HG03045 (cell line): ENCODE results near the gene AP5Z1.

Experiments
- ATAC-seq: cut with Tn5 transposase; IDR thresholded peaks from one replicate; pipeline ENCODE4 v1.9.1; 2021; ENCODE audit warnings: mild to moderate bottlenecking, moderate library complexity; ENCODE audit not compliant: unreplicated experiment

Gene AP5Z1, protein sequence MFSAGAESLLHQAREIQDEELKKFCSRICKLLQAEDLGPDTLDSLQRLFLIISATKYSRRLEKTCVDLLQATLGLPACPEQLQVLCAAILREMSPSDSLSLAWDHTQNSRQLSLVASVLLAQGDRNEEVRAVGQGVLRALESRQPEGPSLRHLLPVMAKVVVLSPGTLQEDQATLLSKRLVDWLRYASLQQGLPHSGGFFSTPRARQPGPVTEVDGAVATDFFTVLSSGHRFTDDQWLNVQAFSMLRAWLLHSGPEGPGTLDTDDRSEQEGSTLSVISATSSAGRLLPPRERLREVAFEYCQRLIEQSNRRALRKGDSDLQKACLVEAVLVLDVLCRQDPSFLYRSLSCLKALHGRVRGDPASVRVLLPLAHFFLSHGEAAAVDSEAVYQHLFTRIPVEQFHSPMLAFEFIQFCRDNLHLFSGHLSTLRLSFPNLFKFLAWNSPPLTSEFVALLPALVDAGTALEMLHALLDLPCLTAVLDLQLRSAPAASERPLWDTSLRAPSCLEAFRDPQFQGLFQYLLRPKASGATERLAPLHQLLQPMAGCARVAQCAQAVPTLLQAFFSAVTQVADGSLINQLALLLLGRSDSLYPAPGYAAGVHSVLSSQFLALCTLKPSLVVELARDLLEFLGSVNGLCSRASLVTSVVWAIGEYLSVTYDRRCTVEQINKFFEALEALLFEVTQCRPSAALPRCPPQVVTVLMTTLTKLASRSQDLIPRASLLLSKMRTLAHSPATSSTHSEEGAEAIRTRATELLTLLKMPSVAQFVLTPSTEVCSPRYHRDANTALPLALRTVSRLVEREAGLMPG

DNA sequence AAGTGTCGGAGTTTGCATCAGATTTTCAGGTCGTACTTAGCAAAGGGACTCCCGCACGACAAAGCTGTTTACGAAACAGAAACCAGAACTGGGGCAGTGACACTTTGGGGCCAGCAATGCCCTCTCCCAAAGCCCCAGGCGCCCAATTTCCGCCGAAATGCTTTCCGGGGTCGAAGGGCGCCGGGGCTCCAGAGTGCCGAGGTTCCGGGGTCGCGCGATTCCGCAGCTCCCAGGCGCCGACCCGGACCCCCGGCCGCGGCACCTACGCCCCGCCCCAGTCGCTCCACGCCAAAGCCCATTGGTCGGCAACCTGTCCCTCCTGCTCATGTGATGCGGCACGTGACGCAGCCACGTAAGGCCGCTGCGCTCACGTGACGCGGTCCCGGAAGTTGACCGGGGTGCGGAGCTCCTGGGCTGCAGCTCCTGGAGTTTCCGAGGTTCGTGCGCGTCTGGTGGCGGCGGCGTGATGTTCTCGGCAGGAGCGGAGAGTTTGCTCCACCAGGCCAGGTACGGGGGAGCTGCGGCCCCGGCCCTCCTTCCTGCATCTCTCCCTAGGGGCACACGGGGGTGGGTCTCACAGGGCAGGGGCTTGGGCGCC is at the start of gene AP5Z1:
AP5Z1 (plus strand) TSS at position 374 of the 598 bp plus-strand sequence; CDS start at position 467, 93 bp downstream.
- peak; percentile 95 for ATAC-seq

DNA sequence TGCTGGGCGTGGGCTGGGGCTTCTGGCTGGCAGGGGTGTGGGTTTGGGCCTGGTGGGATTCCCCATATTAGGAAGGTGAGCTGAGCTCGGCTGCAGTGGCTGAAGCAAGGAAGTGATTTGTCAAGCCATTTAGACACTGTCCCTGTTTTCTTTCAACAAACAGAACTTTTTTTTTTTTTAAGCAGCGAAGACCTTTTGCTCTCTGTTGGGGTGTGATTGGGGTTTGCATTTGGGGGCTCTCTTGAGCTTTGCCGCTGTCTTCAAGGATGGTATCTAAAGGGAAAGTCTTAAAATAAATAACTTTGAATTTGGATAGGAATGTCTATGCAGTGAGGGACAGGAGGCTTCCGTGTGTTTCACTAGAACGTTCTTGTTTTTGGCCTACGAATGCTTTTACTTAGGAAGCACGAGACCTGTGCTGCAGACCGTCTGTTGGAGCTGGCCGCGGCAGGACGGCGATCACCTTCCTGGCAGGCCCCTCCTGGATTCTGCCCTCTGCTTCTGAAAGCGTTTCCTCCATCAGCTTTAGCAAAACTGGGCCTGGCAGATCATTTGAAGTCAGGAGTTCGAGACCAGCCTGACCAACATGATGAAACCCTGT is 49.5 kb upstream of the AP5Z1 start:
- no peak for ATAC-seq

DNA sequence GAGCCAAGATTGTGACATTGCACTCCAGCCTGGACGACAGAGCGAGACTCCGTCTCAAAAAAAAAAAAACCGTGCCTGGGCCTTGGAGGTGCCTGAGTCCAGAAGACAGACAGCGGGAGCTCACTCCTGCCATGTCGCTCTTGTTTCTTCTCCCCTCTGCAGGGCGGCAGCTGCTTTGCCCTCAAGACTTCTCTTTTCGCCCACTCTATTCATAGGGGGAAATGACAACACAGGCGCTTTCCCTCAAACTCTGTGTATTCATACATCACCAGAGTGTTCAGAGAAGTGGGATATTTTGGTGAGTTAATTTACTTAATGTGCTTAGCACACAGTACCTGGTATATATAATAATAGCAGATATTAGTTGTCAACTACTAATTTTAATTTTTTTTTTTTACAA is 48.9 kb upstream of the AP5Z1 start:
- no peak for ATAC-seq

DNA sequence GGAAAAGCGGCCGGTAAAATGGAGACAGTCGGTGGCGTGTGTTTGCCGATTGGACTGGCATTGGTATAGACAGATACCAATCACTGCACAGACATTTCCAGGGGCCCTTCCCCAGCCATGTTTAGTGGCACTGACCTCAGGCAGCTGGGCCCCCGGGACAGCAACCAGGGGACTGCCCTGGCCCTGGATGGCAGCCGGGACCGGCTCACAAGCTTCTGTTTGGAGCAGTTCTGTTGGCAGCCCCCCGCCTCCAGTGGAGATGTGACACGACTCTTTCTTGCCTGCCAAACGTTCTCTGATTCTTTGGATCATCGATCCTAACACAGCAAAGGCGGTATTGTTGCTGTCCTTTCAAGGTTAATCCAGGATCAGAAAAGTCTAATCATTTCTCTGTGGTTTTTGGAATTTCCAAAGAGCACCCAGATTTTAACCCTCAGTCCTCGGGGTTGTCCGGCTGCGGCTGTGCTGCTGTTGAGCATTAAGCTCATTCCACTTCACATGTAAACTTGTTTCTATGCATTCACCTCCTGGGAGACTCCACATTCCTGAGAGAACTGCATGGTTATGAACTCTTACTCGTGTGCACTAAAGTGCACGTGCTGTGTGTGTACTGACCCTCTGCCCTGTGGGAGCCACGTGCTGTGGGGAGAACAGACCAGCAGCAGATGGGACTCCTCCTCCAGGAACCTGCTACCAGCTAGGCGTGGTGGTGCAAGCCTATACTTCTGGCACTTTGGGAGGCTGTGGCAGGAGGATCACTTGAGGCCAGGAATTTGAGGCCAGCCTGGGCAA is 47.3 kb upstream of the AP5Z1 start:
- no peak for ATAC-seq

DNA sequence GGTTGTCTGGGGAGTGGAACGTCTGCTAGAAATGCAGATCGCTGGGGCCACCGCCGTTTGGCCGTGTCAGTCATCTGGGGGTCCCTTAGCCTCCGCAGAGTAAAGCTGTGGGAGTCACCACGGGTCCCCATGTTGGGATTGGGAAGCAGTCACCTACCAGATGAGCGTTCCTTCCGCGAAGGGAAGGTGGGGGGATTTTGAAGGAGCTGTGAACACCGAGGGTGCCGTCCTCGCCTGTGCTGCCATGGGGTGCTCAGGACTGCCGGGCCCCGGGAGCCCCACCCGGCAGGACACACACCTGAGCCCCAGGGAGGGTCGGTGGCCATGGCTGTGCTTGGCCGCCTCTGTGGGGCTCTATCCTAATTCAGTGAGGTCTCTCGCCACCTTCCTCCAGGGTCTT is 46.2 kb upstream of the AP5Z1 start:
- no peak for ATAC-seq

DNA sequence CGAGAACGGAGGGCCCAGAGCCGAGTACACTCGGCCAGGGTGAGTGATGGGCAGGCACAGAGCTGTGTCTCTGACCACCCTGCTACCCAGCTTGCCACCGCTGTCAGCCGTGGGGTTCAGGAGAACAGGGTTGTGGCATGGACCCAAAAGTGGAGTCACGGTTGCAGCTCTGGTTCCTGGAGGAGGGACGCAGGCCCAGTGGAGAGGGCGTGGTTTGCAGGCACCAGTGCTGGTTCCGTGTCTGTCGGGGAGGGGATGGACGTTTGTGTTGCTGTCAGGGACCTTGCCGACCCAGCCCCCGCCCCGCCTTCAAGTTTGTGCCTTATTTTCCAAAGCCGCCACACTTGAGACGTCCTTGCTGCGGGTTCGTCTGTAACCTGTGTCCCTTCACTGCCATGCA is 45.1 kb upstream of the AP5Z1 start:
- ATAC-seq: no peak

DNA sequence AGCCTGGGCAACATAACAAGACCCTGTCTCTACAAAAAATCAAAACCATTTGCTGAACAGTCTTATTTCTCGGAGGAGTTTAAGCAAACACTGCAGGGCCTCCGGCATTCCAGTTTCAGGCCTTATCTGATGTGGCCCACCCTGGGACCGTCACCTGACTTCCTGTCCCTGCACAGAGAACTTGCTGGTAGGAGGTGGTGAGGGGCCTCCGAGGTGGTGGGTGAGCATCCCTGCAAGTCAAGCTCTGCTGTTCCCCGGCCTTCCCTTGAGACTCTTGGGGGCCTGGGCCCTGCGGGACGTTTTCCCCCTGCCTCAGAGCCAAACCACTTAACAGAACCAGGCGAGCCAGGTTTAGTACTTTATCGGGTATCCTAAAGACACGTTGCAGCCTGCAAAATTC is 44.5 kb upstream of the AP5Z1 start:
- ATAC-seq: no peak

DNA sequence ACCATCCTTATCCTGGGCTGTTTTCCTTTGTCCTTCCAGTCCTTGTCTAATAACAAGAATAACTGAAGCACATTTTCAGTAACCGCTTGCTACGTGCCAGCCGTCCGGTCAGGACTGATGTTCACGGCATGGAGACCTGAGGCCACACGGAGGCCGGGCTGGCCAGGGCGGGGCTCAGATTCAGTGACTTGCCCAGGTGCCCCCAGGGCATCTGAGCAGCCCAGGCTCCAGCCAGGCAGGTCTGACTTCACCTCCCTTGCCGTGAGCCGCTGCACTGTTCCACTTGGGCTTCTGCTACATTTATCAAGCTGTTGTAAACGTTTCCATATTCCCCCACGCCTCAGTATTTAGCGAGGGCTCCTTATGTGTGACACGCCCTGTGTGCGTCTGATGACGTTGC is 43.6 kb upstream of the AP5Z1 start:
- ATAC-seq: no peak

DNA sequence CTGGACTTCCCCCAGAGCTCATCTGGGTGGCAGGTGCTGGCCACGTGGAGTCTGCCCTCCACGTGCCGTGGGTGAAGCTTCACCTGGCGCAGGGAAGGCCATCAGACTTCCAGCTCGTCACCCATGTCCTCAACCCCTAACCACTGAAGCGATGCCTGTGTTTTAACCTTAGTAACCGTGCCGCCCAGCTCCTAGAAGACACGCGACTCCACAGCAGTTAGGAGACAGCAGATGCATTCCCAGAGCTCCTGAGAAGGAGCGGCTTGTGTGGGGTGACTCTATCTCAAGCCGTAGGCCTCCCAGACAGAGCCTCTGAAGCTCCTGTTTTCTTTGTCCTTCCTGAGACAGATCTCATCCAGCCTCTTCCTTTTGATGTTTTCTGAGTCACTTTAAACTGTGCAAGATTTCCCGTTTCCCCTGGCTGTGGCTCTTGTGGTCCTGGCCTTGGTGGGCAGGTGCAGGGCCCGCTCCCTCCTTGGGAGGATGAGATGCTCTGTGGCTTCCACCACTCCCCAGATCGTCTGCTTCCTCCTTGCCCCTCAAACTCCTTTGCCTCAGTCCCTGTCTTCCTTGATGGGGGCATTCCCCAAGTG is 41.4 kb upstream of the AP5Z1 start:
- ATAC-seq: no peak

DNA sequence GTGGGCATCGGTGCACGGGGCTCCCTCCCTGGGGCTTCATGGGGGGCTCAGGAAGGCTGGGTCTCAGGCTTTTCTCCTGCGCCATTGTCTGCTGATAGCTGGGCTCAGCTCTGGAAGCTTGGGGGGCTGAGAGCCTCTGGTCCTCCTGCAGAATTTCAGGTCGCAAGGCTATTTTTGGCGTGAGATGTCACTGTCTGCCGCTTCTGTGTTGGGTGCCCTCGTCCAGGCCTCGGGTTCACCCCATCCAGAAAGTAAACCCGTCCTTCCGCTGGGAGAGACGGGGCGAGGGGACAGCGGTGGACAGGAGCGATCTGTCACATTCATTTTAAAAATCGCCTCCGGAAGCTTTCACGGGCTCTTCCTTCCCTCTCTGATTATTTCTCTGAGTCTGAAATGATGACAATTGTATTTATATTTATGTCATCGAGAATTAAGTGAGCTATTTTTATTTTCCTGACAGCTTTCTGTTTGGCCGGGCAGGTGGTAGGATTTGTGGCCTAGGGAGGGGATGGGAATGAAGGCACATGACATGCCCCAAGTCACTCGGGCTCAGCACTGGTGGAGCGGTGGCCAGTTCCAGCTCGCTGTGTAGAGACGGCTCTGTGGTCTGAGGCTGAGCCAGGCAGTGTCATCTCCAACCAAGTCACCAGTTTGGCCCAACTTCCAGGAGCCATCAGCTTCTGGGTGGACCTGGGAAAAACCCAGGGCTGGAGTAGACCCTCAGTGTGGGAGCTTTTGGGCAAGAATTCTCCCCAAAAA is 40.7 kb upstream of the AP5Z1 start:
- ATAC-seq: no peak

DNA sequence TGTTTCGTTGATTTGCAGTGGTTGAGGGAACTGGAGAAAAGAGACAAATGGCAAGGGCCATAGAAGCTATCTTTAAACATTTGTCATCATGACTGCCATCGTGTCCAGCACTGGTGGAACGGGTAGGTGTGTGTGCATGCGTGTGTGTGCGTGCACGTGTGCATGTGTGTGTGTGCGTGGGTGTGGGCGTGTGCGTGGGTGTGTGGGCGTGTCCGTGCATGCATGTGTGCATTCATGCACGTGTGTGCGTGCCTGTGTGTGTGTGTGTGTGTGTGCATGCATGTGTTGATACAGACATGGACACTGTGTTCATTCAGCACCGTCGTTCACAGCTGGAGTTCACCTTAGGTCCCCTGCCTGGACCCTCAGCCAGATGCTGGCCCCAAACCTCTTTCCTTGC is 38.1 kb upstream of the AP5Z1 start:
- no peak for ATAC-seq

DNA sequence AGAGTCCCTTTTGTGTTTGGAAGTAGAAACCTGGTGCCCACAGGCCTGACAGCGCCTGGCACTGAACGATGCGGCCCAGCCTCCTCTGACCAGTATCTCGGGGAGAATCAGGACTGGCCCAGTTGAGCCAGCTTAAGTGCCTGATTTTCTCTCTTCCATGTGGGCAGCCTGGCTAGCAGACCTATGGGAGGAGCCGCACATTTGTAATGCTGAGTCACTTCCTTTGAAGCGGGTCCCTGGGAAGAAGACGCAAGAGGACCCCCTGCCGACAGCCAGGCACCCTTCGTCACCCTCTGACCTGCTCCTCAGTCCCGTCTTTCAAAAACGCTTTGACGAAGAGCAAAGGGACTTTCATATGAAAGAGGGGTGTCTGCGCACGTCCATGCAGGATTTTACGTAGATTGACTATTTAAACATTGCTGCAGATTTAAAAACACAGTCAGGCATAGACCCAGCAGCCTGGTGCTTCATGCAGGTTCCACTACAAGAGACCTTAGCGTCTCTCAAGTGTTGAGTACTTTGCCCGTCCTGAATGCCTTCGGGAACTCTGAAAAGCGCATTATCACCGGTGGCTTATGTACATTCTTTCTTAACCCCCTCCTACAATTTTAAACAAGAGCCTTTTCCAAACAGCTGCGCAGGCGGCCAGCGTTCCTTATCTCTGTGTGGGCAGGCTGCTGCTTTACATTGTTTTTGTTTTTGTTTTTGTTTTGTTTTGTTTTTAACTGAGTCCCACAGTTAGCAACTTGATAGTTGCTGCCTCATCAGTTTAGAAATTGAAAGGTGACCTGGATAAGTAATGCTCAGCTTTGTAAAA is 36.5 kb upstream of the AP5Z1 start:
- no peak for ATAC-seq

DNA sequence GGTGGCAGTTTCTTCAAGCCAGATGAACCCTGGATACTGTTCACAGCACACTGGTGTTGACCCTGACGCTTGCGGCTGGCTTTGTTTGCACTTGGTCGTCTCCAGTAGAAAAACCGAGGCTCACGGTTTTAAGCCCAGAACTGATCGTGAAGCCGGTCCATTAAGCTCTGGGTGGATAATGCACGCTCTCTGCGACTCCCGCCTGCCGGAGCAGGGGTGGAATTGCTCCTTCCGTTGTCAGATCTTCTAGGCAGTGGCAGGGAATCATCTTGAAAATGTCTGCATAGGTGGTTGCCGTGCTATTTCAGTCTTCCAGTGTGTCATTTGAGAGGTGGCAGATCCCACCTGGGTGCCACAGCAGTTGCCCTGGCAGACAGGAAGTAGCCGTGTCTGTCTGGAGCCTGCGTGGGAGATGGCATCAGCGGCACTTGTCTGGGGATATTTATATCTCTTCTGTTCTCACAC is 35.9 kb upstream of the AP5Z1 start:
- no peak for ATAC-seq

DNA sequence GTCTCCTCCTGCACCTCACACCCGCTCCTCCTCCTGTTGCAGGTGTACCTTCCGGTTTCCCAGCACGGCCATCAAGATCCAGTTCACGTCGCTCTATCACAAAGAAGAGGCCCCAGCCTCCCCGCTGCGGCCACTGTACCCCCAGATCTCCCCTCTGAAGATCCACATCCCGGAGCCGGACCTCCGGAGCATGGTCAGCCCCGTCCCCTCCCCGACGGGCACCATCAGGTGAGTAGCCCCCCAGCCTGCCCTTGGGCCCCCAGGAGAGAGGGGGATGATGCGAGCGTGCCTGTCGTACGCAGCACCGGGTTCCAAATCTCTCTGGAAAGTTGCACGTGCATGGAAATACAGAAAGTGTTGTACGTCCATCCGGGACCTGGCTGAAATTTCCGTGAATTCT is 34.6 kb upstream of the AP5Z1 start:
- no peak for ATAC-seq

DNA sequence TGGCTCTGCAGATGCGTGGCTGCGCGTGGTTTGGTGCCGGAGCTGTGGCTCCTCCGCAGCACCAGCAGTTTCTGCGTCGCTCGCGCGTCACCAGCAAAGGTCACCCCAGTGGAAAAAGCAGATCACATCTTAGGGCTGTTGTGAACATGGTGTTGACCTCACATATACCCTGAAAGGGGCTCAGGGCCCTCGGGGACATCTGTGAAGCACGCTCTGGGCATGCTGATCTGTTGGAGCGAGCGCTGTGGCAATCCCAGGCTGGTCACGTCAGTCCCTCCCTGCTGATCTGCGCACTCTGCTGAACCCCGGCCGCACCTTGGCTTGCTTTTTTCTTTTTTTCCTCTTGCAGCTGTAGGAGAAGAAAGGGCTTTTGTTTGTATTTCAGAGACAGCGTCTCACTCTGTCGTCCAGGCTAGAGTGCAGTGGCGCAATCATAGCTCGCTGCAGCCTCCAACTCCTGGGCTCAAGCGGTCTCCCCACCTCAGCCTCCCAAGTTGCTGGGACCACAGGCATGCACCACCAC is 33.3 kb upstream of the AP5Z1 start:
- ATAC-seq: no peak

DNA sequence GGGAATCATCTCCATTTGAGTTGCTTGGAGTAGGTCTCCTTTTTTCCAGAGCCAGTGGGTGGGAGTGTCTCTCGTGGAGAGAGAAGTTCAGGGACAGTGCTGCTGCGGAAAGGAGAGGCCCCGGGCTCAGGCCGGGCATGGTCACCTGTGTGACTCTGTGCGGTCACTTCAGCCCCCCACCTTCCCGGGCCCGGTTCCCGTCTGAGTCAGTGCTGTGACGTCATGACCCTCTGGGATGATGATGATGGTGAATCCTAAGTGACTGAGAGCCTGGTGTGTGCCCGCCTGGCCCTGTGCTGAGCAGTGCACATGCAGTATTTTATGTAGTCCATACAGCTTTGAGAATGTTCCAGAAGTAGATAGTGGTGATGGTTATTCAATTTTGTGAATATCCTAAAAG is 32.6 kb upstream of the AP5Z1 start:
- no peak for ATAC-seq

DNA sequence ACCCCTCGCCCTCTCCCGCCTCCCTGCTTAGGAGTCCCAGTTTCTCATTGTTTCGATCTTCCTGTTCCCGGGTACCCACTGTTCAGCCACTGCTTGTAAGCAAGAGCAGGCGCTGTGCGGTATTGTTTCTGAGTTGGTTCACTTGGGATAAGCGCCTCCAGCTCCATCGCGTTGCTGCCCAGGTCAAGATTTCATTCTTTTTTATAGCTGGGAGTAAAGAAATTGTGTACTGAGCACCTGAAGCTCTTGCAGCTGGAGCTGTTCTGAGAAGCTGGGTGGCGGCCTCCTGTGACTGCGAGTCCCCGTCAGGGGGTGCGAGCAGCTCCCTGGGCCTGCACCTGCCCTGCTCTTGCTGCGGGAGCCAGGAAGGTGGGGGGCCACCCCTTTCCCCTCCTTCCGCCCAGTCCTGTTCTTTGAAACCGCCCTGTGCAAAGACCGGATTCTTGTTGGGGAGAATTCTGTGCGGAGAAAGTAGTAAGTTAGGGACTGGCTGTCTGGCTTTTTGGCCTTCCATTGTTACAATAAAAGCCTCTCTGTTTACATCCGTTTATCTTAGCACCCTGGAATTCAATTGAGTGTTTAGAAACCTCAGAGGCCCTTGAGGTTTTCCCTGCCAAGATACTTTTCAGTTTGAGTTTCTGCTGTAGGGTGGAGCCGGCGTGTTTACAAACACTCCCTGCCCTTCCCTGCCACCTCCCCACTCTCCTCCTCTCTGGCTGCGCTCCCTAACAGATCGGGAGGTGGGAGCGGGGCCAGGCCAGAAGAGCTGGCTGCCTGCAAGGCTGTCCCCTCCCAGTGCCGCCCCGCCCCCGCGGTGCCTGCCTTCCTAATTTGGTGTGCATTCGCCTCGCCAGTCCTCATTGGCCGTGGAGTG is 30.8 kb upstream of the AP5Z1 start:
- ATAC-seq: peak; percentile 71
